Uterus (tissue), 2 donors: ENCODE results near the gene CALCA.

Experiments
- CTCF ChIP-seq, 4 experiments: fragments of 200-600 bp in 2 of 4; fragments of 450-650 bp in 2 of 4; sonication (generic) in 2 of 4; IDR thresholded peaks; one replicate each; pipeline ENCODE4 v1.5.1; 2016 to 2019; ENCODE audit warnings: antibody characterized with exemption in 4 of 4, mild to moderate bottlenecking in 2 of 4, moderate library complexity in 1 of 4
- POLR2A ChIP-seq, 2 donors: fragments of 450-650 bp; IDR thresholded peaks; one replicate each; pipeline ENCODE4 v1.6.1; 2016; ENCODE audit warnings: antibody characterized with exemption in 2 of 2, mild to moderate bottlenecking in 1 of 2, moderate library complexity in 1 of 2

GRCh38 chr11:14981507-14981906 lies 9.4 kb upstream of the CALCA start:
- TF ChIP-seq POLR2A (IDR thresholded peaks at IDR 0.05), result no peak
- TF ChIP-seq CTCF (IDR thresholded peaks at IDR 0.05), result no peak
